ENCODE data around the gene CHD6. TPM values are rescaled to one million over a fixed set of nuclear protein-coding genes. Genes with fewer than 3 reads are reported as not detected.
A peak's percentile ranks its signal among the peaks of the same experiment; 100 is the strongest.

CHD6 gene
- total and polyA plus RNA-seq, 7 experiments from 2014 or later, result 46.3 to 132 (median 94.6) TPM

- H3K27ac ChIP-seq (ENCODE audit: low read depth, low read length), result no peak overlapping the region
- ChIA-PET POLR2A (no interaction called here), CTCF (no interaction called here)
- H3K36me3 ChIP-seq (ENCODE audit: control insufficient read depth in 2 of 3, insufficient read depth in 3 of 3, low read length in 3 of 3), result peaks cover 9 to 68% (median 16%) of the 10 kb centered on the region in 3 experiments
- Mint-ChIP-seq H3K36me3 (peaks cover 40 to 90% (median 79%) of the 10 kb centered on the region in 5 donors), H3K9me3 (peaks cover 0 to 2% (median 0%) of the 10 kb centered on the region in 11 donors), H3K27me3 (no peaks in the 10 kb centered on the region), H3K4me3 (no peak overlapping the region), H3K27ac (no peak overlapping the region), H3K4me1 (peaks cover 9 to 46% (median 16%) of the 10 kb centered on the region in 7 donors)
- ATAC-seq (no peak), DNase-seq (no peak)
- no peaks in the 10 kb centered on the region for H3K27me3 ChIP-seq (ENCODE audit: control insufficient read depth in 2 of 2, insufficient read depth in 2 of 2, low read length in 2 of 2)
- intact Hi-C loops (cut with micrococcal nuclease), result no loop called here
- H3K9me3 ChIP-seq (ENCODE audit: control insufficient read depth in 2 of 3, low read length in 3 of 3), result no peaks in the 10 kb centered on the region
- peaks cover 0 to 7% of the 10 kb centered on the region in 2 donors for H3K4me1 ChIP-seq (ENCODE audit: control insufficient read depth in 2 of 2, insufficient read depth in 2 of 2, low read length in 2 of 2)
- no peak overlapping the region for H3K4me3 ChIP-seq (ENCODE audit: low read length)
These were observed 195.2 kb downstream of the CHD6 start for GRCh38 chr20:41422953-41423352.

DNA sequence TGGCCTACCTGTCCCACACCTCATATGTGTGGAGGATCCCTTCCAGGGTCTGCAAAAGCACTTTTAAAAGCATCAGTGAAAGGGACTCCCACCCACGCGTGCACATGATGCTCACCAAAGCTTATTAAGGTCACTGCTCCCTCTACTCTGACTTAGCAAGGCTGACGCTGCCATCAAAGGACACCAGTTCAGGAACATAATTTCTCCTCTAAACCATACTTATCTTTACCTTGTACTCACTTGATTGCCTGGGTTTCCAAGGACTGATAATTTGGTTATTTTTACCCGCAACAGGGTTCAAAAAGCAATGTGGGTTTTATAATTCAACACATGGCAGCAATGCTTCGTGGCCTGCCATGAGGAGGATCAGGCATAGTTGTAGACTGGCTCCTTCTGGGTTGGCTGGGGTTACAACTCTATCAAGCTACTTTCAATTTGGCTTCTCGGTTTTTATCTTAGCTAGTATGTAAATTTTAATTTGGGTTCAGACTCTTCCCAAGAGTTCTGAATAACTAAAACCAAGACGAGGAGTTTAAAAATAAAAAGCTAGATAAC is 199.4 kb downstream of the CHD6 start:
- POLR2A ChIA-PET, result interaction anchor here (0.9 kb wide), 1 partner anchor 12 kb away, joined by 3 read pairs; no protein-coding TSS in a partner anchor
- H3K27me3 Mint-ChIP-seq, result no peaks in the 10 kb centered on the region
- Histone ChIP-seq H3K36me3 (ENCODE audit: control insufficient read depth in 2 of 3, insufficient read depth in 3 of 3, low read length in 3 of 3) (peaks cover 20 to 83% (median 29%) of the 10 kb centered on the region in 3 experiments), H3K4me3 (ENCODE audit: low read length) (no peak overlapping the region), H3K27me3 (ENCODE audit: control insufficient read depth in 2 of 2, insufficient read depth in 2 of 2, low read length in 2 of 2) (no peaks in the 10 kb centered on the region), H3K27ac (ENCODE audit: low read depth, low read length) (no peak overlapping the region), H3K4me1 (ENCODE audit: control insufficient read depth in 2 of 2, insufficient read depth in 2 of 2, low read length in 2 of 2) (no peaks in the 10 kb centered on the region), H3K9me3 (ENCODE audit: control insufficient read depth in 2 of 3, low read length in 3 of 3) (no peaks in the 10 kb centered on the region)
- CTCF ChIA-PET, result interaction anchor here (1.1 kb wide), 1 partner anchor 9 kb away, joined by 3 read pairs; no protein-coding TSS in a partner anchor
- intact Hi-C loops (cut with micrococcal nuclease), result loop anchor here in 1 of 2 donors (10.0 kb wide), 1 partner anchor 284 kb away; the partner anchor contains the start of gene PLCG1
- H3K9me3 Mint-ChIP-seq, result no peaks in the 10 kb centered on the region
- DNase-seq (no peak), ATAC-seq (no peak)
- peaks cover 0 to 38% (median 8%) of the 10 kb centered on the region in 7 donors for H3K4me1 Mint-ChIP-seq
- H3K27ac Mint-ChIP-seq, result no peak overlapping the region
- peaks cover 52 to 86% (median 72%) of the 10 kb centered on the region in 5 donors for H3K36me3 Mint-ChIP-seq
- H3K4me3 Mint-ChIP-seq, result no peak overlapping the region

GRCh38 chr20:41418031-41418430 is 200.1 kb downstream of the CHD6 start:
- Mint-ChIP-seq H3K36me3 (peaks cover 47 to 83% (median 68%) of the 10 kb centered on the region in 5 donors), H3K27ac (peak overlapping the region in 2 of 9 donors; percentile 49 to 76), H3K4me3 (peak overlapping the region in 1 of 10 donors; percentile 45), H3K9me3 (no peaks in the 10 kb centered on the region), H3K27me3 (no peaks in the 10 kb centered on the region), H3K4me1 (peaks cover 0 to 46% (median 8%) of the 10 kb centered on the region in 7 donors)
- ChIA-PET POLR2A (no interaction called here), CTCF (interaction anchor here (1.1 kb wide), 1 partner anchor 8 kb away, joined by 3 read pairs; no protein-coding TSS in a partner anchor)
- ATAC-seq (no peak), DNase-seq (no peak)
- H3K27ac ChIP-seq (ENCODE audit: low read depth, low read length), result no peak overlapping the region
- peaks cover 28 to 90% (median 33%) of the 10 kb centered on the region in 3 experiments for H3K36me3 ChIP-seq (ENCODE audit: control insufficient read depth in 2 of 3, insufficient read depth in 3 of 3, low read length in 3 of 3)
- no peaks in the 10 kb centered on the region for H3K27me3 ChIP-seq (ENCODE audit: control insufficient read depth in 2 of 2, insufficient read depth in 2 of 2, low read length in 2 of 2)
- no peaks in the 10 kb centered on the region for H3K4me1 ChIP-seq (ENCODE audit: control insufficient read depth in 2 of 2, insufficient read depth in 2 of 2, low read length in 2 of 2)
- intact Hi-C loops (cut with micrococcal nuclease), result loop anchor here in 1 of 2 donors (10.0 kb wide), 1 partner anchor 283 kb away; the partner anchor contains the start of gene PLCG1
- no peaks in the 10 kb centered on the region for H3K9me3 ChIP-seq (ENCODE audit: control insufficient read depth in 2 of 3, low read length in 3 of 3)
- H3K4me3 ChIP-seq (ENCODE audit: low read length), result no peak overlapping the region

DNA sequence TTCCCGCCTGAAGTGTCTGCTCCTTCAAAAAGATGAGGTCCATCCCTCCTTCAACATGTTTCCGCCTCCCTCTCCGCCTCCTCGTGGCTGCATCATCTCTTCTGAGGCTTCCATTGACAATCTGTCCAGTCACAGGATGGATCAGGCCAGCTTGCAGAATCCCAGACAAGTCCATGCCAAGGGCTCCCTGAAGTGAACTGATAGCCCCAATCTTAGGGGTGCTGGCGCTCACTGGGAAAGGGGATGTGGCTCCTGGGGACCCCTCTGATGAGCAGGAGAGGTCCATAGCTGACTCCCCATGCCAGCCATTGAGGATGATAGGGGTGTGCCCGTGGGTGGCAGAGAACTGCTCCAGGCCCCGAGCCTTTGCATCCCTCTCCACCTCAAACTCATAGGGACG is 203.0 kb downstream of the CHD6 start:
- peaks cover 37 to 82% (median 56%) of the 10 kb centered on the region in 5 donors for H3K36me3 Mint-ChIP-seq
- ChIA-PET CTCF (no interaction called here), POLR2A (no interaction called here)

GRCh38 chr20:41413169-41413568 is 205.0 kb downstream of the CHD6 start:
- DNase-seq (no peak), ATAC-seq (no peak)
- ChIA-PET CTCF (interaction anchor here (0.6 kb wide), 1 partner anchor 78 kb away, joined by 4 read pairs; no protein-coding TSS in a partner anchor), POLR2A (no interaction called here)
- intact Hi-C loops (cut with micrococcal nuclease), result loop anchor here in 1 of 2 donors (10.0 kb wide), 1 partner anchor 278 kb away; the partner anchor contains the start of gene PLCG1
- peaks cover 15 to 42% (median 23%) of the 10 kb centered on the region in 7 donors for H3K4me1 Mint-ChIP-seq
- Histone ChIP-seq H3K4me3 (ENCODE audit: low read length) (no peak overlapping the region), H3K4me1 (ENCODE audit: control insufficient read depth in 2 of 2, insufficient read depth in 2 of 2, low read length in 2 of 2) (peaks cover 3 to 7% of the 10 kb centered on the region in 2 donors), H3K27me3 (ENCODE audit: control insufficient read depth in 2 of 2, insufficient read depth in 2 of 2, low read length in 2 of 2) (no peaks in the 10 kb centered on the region), H3K9me3 (ENCODE audit: control insufficient read depth in 2 of 3, low read length in 3 of 3) (no peaks in the 10 kb centered on the region), H3K27ac (ENCODE audit: low read depth, low read length) (no peak overlapping the region), H3K36me3 (ENCODE audit: control insufficient read depth in 2 of 3, insufficient read depth in 3 of 3, low read length in 3 of 3) (peaks cover 33 to 95% (median 34%) of the 10 kb centered on the region in 3 experiments)
- H3K27ac Mint-ChIP-seq, result peak overlapping the region in 1 of 9 donors; percentile 68
- no peaks in the 10 kb centered on the region for H3K9me3 Mint-ChIP-seq
- no peaks in the 10 kb centered on the region for H3K27me3 Mint-ChIP-seq
- no peak overlapping the region for H3K4me3 Mint-ChIP-seq
- H3K36me3 Mint-ChIP-seq, result peaks cover 36 to 85% (median 41%) of the 10 kb centered on the region in 5 donors

More for the DNA sequence above, 203.0 kb downstream of the CHD6 start:
- Histone ChIP-seq H3K27me3 (ENCODE audit: control insufficient read depth in 2 of 2, insufficient read depth in 2 of 2, low read length in 2 of 2) (no peaks in the 10 kb centered on the region), H3K27ac (ENCODE audit: low read depth, low read length) (no peak overlapping the region), H3K4me3 (ENCODE audit: low read length) (no peak overlapping the region), H3K4me1 (ENCODE audit: control insufficient read depth in 2 of 2, insufficient read depth in 2 of 2, low read length in 2 of 2) (no peaks in the 10 kb centered on the region), H3K36me3 (ENCODE audit: control insufficient read depth in 2 of 3, insufficient read depth in 3 of 3, low read length in 3 of 3) (peaks cover 33 to 89% (median 36%) of the 10 kb centered on the region in 3 experiments), H3K9me3 (ENCODE audit: control insufficient read depth in 2 of 3, low read length in 3 of 3) (no peaks in the 10 kb centered on the region)
- intact Hi-C loops (cut with micrococcal nuclease), result loop anchor here in 1 of 2 donors (10.0 kb wide), 1 partner anchor 280 kb away; the partner anchor contains the start of gene PLCG1
- Mint-ChIP-seq H3K27me3 (no peaks in the 10 kb centered on the region), H3K9me3 (no peaks in the 10 kb centered on the region), H3K4me1 (peaks cover 0 to 36% (median 5%) of the 10 kb centered on the region in 7 donors), H3K27ac (no peak overlapping the region), H3K4me3 (no peak overlapping the region)
- DNase-seq (no peak), ATAC-seq (no peak)

DNA sequence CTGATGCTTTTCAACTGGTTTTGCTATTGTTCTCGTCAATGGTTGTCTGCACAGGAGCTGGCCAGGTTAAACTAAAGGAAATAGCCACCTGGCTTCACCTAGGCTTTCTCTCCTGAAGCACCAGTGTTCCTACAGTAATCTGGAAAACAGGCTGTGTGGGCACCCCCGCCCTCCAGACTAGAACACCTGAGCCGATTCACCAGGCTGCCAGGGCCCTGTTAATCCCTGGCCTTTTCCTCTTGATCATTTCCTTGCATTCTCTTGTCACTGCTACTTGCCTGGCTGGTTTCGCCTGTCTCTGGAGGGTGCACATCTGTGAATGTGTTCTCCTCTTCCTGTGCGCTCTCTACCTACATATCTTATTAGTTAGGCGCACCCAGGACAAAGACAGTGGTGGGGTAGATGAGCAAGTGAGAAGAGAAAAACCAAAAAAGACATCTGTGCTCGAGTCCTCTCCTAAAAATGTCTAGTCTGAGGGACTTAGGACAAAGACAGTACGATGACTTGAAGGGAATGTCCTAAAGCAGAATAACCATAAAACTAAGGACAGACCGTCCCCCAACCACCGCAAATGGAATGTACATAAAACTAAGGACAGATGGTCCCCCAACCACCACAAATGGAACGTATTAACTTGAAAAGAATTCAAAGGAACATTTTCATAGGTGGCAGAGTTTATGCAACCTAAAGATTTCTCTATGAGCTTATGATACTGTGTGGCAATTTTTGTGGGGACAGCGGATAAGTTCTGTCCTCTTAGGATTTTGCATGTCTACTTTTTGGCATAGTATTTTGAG is 205.7 kb downstream of the CHD6 start:
- peaks cover 32 to 79% (median 36%) of the 10 kb centered on the region in 5 donors for H3K36me3 Mint-ChIP-seq
- no peak overlapping the region for H3K4me3 Mint-ChIP-seq
- intact Hi-C loops (cut with micrococcal nuclease), result loop anchor here in 1 of 2 donors (10.0 kb wide), 1 partner anchor 278 kb away; the partner anchor contains the start of gene PLCG1
- H3K27ac Mint-ChIP-seq, result peak overlapping the region in 5 of 9 donors; percentile 15 to 59 (median 42)
- POLR2A ChIA-PET, result no interaction called here
- Histone ChIP-seq H3K27me3 (ENCODE audit: control insufficient read depth in 2 of 2, insufficient read depth in 2 of 2, low read length in 2 of 2) (no peaks in the 10 kb centered on the region), H3K9me3 (ENCODE audit: control insufficient read depth in 2 of 3, low read length in 3 of 3) (no peaks in the 10 kb centered on the region), H3K4me1 (ENCODE audit: control insufficient read depth in 2 of 2, insufficient read depth in 2 of 2, low read length in 2 of 2) (peaks cover 3 to 7% of the 10 kb centered on the region in 2 donors), H3K36me3 (ENCODE audit: control insufficient read depth in 2 of 3, insufficient read depth in 3 of 3, low read length in 3 of 3) (peaks cover 31 to 95% (median 33%) of the 10 kb centered on the region in 3 experiments), H3K27ac (ENCODE audit: low read depth, low read length) (no peak overlapping the region), H3K4me3 (ENCODE audit: low read length) (no peak overlapping the region)
- H3K9me3 Mint-ChIP-seq, result no peaks in the 10 kb centered on the region
- CTCF ChIA-PET, result no interaction called here
- DNase-seq, result no peak
- no peaks in the 10 kb centered on the region for H3K27me3 Mint-ChIP-seq
- no peak for ATAC-seq
- H3K4me1 Mint-ChIP-seq, result peaks cover 17 to 40% (median 21%) of the 10 kb centered on the region in 7 donors

All from naive thymus-derived CD4-positive, alpha-beta T cell (primary cell).